AG04450 (cell line): ENCODE measurements around the gene ARL2BP. TPM values are rescaled to one million over a fixed set of nuclear protein-coding genes. Genes with fewer than 3 reads are reported as not detected.

ENCODE experiments used
- CTCF ChIA-PET: fragments of 300-600, 350-600 bp; formaldehyde crosslinking; extraction: SDS; loops from one replicate; lab custom pipeline; 2022; ENCODE audit warnings: antibody characterized with exemption, inconsistent platforms; lab: Charles Lee
- POLR2A ChIA-PET: fragments of 350-600 bp; formaldehyde crosslinking; extraction: SDS; loops from one replicate; lab custom pipeline; 2021; ENCODE audit warnings: antibody characterized with exemption, inconsistent platforms; lab: Yijun Ruan, JAX
- DNase-seq: peaks from one replicate; pipeline ENCODE4 v3.0.0-alpha.2; 2011; ENCODE audit warnings: low read depth, low spot score
- H3K27ac ChIP-seq: one replicate; pipeline ENCODE4 v1.5.1; 2012; ENCODE audit warnings: low read depth, low read length, control low read depth
- H3K27me3 ChIP-seq: one replicate; pipeline ENCODE4 v1.6.0; 2012; ENCODE audit warnings: low read length; ENCODE audit not compliant: control insufficient read depth, insufficient read depth
- H3K4me3 ChIP-seq: 2 replicates; pipeline ENCODE4 v1.5.1; 2011; ENCODE audit warnings: mild to moderate bottlenecking, low read depth, low read length, control low read depth
- H3K9me3 ChIP-seq: 2 replicates; pipeline ENCODE4 v1.5.1; 2012; ENCODE audit warnings: low read length; ENCODE audit not compliant: control insufficient read depth, insufficient read depth
- CTCF ChIP-seq: IDR thresholded peaks from 2 replicates; pipeline ENCODE4 v1.5.1; 2011; ENCODE audit warnings: low read depth, low read length, control low read depth, inconsistent platforms
- polyA plus RNA-seq: library from polyadenylated mRNA; depleted of rRNA; stranded (reverse); fragments of >200 nt; gene quantifications from 2 replicates; pipeline ENCODE4 v1.2.3, GENCODE V29; 2011

Gene ARL2BP
- polyA plus RNA-seq, 1 experiment: 107 TPM

- ChIA-PET POLR2A (interaction anchor here (0.5 kb wide), 1 partner anchor 198 kb away, joined by 3 read pairs; no protein-coding TSS in a partner anchor), CTCF (no interaction called here)
- no peak overlapping the region for H3K4me3 ChIP-seq
- H3K9me3 ChIP-seq: no peaks in the 10 kb centered on the region
- DNase-seq: no peak
- TF ChIP-seq CTCF: no peak
- H3K27ac ChIP-seq: no peak overlapping the region
- H3K27me3 ChIP-seq: no peaks in the 10 kb centered on the region
These were observed 10.4 kb upstream of the ARL2BP start for GRCh38 chr16:57234707-57235092.

- TF ChIP-seq CTCF: no peak
- no peak overlapping the region for H3K4me3 ChIP-seq
- no peaks in the 10 kb centered on the region for H3K27me3 ChIP-seq
- H3K27ac ChIP-seq: peak overlapping the region; percentile 65
- DNase-seq: peak; percentile 15
- CTCF ChIA-PET: interaction anchor here (1.5 kb wide), 1 partner anchor 142 kb away, joined by 9 read pairs; the partner anchor contains the start of gene CPNE2
- POLR2A ChIA-PET: interaction anchor here (0.5 to 1.5 kb wide), 2 partner anchors 10 to 198 kb away, joined by 3 read pairs; partner anchors contain the start of gene ARL2BP
- no peaks in the 10 kb centered on the region for H3K9me3 ChIP-seq
These were observed 9.7 kb upstream of the ARL2BP start for GRCh38 chr16:57235128-57236021.

- Histone ChIP-seq H3K27ac (peak overlapping the region; percentile 65), H3K27me3 (no peaks in the 10 kb centered on the region), H3K4me3 (no peak overlapping the region), H3K9me3 (no peaks in the 10 kb centered on the region)
- TF ChIP-seq CTCF: no peak
- DNase-seq: no peak
- ChIA-PET CTCF (interaction anchor here (1.2 to 1.5 kb wide), 2 partner anchors 64 to 143 kb away, joined by 3 to 9 read pairs; partner anchors contain the start of gene CPNE2), POLR2A (interaction anchor here (1.5 kb wide), 1 partner anchor 9 kb away, joined by 3 read pairs; the partner anchor contains the start of gene ARL2BP)
These were observed 9.1 kb upstream of the ARL2BP start for GRCh38 chr16:57236022-57236350.

GRCh38 chr16:57238682-57239081 lies 6.4 kb upstream of the ARL2BP start:
- CTCF ChIA-PET: no interaction called here

More at GRCh38 chr16:57238682-57239081, 6.4 kb upstream of the ARL2BP start:
- DNase-seq: no peak
- no peak overlapping the region for H3K27ac ChIP-seq
- H3K4me3 ChIP-seq: no peak overlapping the region
- H3K27me3 ChIP-seq: no peaks in the 10 kb centered on the region
- POLR2A ChIA-PET: no interaction called here
- no peak for TF ChIP-seq CTCF
- H3K9me3 ChIP-seq: no peaks in the 10 kb centered on the region
